22Rv1 (cell line): Measurements from ENCODE around the gene EXD3.
"Not testable (repeated sequence)": the region's sequence is repeated elsewhere in the genome, so short reads cannot be mapped to it uniquely, and the experiment has no call there.

Source experiments
- H3K27ac ChIP-seq: fragments of 450-650 bp; 2 replicates; pipeline ENCODE4 v1.5.1; 2017
- ZFX ChIP-seq: fragments of 450-650 bp; IDR thresholded peaks from 2 replicates; pipeline ENCODE4 v1.6.1; 2017; ENCODE audit warnings: antibody characterized with exemption, borderline replicate concordance
- TF ChIP-seq, protein P1 (sequence below): fragments of 450-650 bp; IDR thresholded peaks from 2 replicates; pipeline ENCODE4 v1.5.1; 2017; ENCODE audit warnings: mild to moderate bottlenecking

The EXD3 gene

DNA sequence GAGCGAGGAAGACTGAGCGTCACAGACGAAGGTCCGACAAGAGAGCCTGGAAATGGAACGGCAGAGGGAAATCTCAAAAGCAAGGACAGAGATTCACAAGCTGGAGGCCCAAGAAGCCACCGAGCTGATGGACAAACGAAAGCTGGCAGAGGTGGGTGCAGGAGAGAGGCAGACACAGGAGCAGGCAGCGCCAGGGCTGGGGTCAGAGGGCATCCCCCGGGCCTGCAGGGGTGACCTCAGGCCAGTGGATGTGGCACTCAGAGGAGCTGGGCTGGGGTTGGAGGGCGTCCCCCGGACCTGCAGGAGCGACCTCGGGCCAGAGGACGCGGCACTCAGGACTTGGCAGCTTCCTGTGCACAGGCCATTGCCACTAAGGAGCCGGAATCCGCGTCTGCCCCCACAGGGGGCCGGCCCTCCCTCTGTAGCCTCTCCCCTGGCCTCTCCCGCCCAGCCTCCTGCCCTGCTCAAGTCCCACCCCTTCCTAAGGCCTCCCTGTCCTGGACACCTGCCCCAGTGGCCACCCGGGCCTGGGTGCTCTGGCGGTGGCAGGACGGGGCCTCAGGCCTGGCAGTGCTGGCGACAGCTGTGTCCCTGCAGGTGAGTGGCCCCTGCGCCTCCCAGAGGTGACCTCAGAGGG, 40.4 kb downstream of the EXD3 start:
- no peak for TF ChIP-seq ZFX
- TF ChIP-seq, protein P1, sequence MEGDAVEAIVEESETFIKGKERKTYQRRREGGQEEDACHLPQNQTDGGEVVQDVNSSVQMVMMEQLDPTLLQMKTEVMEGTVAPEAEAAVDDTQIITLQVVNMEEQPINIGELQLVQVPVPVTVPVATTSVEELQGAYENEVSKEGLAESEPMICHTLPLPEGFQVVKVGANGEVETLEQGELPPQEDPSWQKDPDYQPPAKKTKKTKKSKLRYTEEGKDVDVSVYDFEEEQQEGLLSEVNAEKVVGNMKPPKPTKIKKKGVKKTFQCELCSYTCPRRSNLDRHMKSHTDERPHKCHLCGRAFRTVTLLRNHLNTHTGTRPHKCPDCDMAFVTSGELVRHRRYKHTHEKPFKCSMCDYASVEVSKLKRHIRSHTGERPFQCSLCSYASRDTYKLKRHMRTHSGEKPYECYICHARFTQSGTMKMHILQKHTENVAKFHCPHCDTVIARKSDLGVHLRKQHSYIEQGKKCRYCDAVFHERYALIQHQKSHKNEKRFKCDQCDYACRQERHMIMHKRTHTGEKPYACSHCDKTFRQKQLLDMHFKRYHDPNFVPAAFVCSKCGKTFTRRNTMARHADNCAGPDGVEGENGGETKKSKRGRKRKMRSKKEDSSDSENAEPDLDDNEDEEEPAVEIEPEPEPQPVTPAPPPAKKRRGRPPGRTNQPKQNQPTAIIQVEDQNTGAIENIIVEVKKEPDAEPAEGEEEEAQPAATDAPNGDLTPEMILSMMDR = no peak

GRCh38 chr9:137381501-137382443, 41.2 kb downstream of the EXD3 start:
- no peak overlapping the region for H3K27ac ChIP-seq
- no peak for TF ChIP-seq ZFX
- TF ChIP-seq, protein P1 = no peak

More for the DNA sequence above, 40.4 kb downstream of the EXD3 start:
- H3K27ac ChIP-seq = no peak overlapping the region

DNA sequence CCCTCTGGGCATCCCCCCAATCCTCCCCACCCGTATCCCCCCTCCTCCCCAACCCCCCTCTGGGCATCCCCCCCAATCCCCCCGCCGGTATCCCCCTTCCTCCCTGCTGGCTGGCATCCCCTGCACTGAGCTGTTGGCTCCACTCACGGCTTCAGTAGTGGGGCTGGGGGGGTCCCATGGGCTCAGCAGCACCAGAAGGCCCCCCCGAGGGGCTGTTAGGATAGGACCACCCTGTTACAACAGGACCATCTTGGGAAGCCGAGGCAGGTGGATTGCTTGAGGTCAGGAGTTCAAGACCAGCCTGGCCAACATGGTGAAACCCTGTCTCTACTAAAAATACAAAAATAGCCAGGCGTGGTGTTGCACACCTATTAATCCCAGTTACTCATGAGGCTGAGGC, 42.4 kb downstream of the EXD3 start:
- no peak overlapping the region for H3K27ac ChIP-seq
- no peak for TF ChIP-seq ZFX
- TF ChIP-seq, protein P1 = no peak

DNA sequence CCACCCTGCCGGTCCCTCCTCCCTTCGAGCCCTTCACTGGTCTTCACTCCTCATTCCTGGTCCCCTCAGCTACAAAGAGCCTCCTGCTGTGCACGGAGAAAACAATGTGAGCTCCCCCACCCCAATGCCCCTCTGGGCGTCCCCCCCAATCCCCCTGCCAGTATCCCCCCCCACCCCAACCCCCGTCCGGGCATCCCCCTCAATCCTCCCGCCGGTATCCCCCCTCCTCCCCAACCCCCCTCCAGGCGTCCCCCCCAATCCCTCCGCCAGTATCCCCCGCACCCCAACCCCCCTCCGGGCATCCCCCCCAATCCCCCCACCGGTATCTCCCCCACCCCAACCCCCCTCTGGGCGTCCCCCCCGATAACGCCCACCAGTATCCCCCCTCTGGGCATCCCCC, 42.8 kb downstream of the EXD3 start:
- H3K27ac ChIP-seq = no peak overlapping the region
- TF ChIP-seq, protein P1 = no peak
- TF ChIP-seq ZFX = no peak

GRCh38 chr9:137379761-137380161, 43.2 kb downstream of the EXD3 start:
- TF ChIP-seq, protein P1 = no peak
- H3K27ac ChIP-seq = no peak overlapping the region

- not testable (repeated sequence) for H3K27ac ChIP-seq
These were observed 44.1 kb downstream of the EXD3 start for GRCh38 chr9:137378688-137379410.

GRCh38 chr9:137376386-137376785, 46.6 kb downstream of the EXD3 start:
- no peak overlapping the region for H3K27ac ChIP-seq
- TF ChIP-seq, protein P1 = no peak
- TF ChIP-seq ZFX = no peak
